GM23248 (cell line): ENCODE data around the gene TEAD2.

Experiments used
- EZH2 ChIP-seq: fragments of 200-600 bp; sonication (generic); IDR thresholded peaks from 2 replicates; pipeline ENCODE4 v1.6.1; 2018; ENCODE audit warnings: antibody characterized with exemption, mild to moderate bottlenecking; ENCODE audit not compliant: insufficient read depth, poor library complexity, severe bottlenecking
- EZH2phosphoT487 ChIP-seq: fragments of 200-600 bp; sonication (generic); IDR thresholded peaks from 2 replicates; pipeline ENCODE4 v1.6.1; 2018; ENCODE audit warnings: antibody characterized with exemption, moderate library complexity, mild to moderate bottlenecking, low read depth; ENCODE audit not compliant: insufficient read depth

GRCh38 chr19:49398001-49398615 is 35.9 kb upstream of the TEAD2 start:
- no peak for TF ChIP-seq EZH2
- TF ChIP-seq EZH2phosphoT487 = no peak
